Mesenchymal stem cell (in vitro differentiated cells and primary cell): Measurements from ENCODE around the gene VCPKMT.

Source experiments
- DNase-seq: peaks from one replicate; pipeline ENCODE4 v3.0.0-alpha.2; 2013
- H2AFZ ChIP-seq: one replicate; pipeline ENCODE4 v1.6.1; 2013; ENCODE audit warnings: low read depth, mild to moderate bottlenecking, control low read depth, inconsistent platforms, low read length, moderate library complexity
- H2AK5ac ChIP-seq: 2 replicates; pipeline ENCODE4 v1.6.1; 2013; ENCODE audit warnings: low read length, moderate library complexity, mild to moderate bottlenecking, inconsistent platforms; ENCODE audit not compliant: severe bottlenecking
- H2BK120ac ChIP-seq: one replicate; pipeline ENCODE4 v1.6.1; 2013; ENCODE audit warnings: low read depth, mild to moderate bottlenecking, inconsistent platforms, low read length, moderate library complexity
- H2BK12ac ChIP-seq, 2 experiments: one replicate each; pipeline ENCODE4 v1.6.1; 2013; ENCODE audit warnings: inconsistent platforms in 2 of 2, low read length in 2 of 2, mild to moderate bottlenecking in 2 of 2, moderate library complexity in 2 of 2, control low read depth in 1 of 2
- H2BK15ac ChIP-seq: one replicate; pipeline ENCODE4 v1.6.1; 2013; ENCODE audit warnings: mild to moderate bottlenecking, low read depth, inconsistent platforms; ENCODE audit not compliant: poor library complexity, severe bottlenecking
- H2BK5ac ChIP-seq: 2 replicates; pipeline ENCODE4 v1.6.1; 2013; ENCODE audit warnings: low read depth, mild to moderate bottlenecking, low read length, control low read depth, inconsistent platforms; ENCODE audit not compliant: poor library complexity, severe bottlenecking
- H3K14ac ChIP-seq, 2 experiments: one replicate each; pipeline ENCODE4 v1.6.1; 2013; ENCODE audit warnings: inconsistent platforms in 2 of 2, low read length in 2 of 2, control low read depth in 1 of 2, mild to moderate bottlenecking in 1 of 2, moderate library complexity in 1 of 2
- H3K18ac ChIP-seq, 2 experiments: one replicate each; pipeline ENCODE4 v1.6.1; 2013; ENCODE audit warnings: inconsistent platforms in 2 of 2, low read length in 2 of 2, control low read depth in 1 of 2, low read depth in 1 of 2, mild to moderate bottlenecking in 1 of 2
- H3K23ac ChIP-seq, 2 experiments: one replicate each; pipeline ENCODE4 v1.6.1; 2013; ENCODE audit warnings: inconsistent platforms in 2 of 2, low read length in 2 of 2, mild to moderate bottlenecking in 2 of 2, moderate library complexity in 2 of 2, control low read depth in 1 of 2
- H3K27ac ChIP-seq: 2 replicates; pipeline ENCODE4 v1.5.1; 2013; ENCODE audit warnings: mild to moderate bottlenecking, moderate library complexity, low read length, control low read depth, inconsistent platforms; ENCODE audit not compliant: poor library complexity, severe bottlenecking
- H3K27me3 ChIP-seq, 2 experiments: 2 replicates each; pipeline versions ENCODE4 v1.6.1 to v1.7.0; 2013; ENCODE audit warnings: low read length in 2 of 2, mild to moderate bottlenecking in 2 of 2, moderate library complexity in 2 of 2, control low read depth in 1 of 2, inconsistent platforms in 1 of 2; ENCODE audit not compliant: control insufficient read depth in 1 of 2, insufficient read depth in 1 of 2
- H3K36me3 ChIP-seq, 2 experiments: 2 replicates each; pipeline versions ENCODE4 v1.6.1 to v1.7.0; 2013; ENCODE audit warnings: low read length in 2 of 2, control low read depth in 1 of 2, inconsistent platforms in 1 of 2, low read depth in 1 of 2, mild to moderate bottlenecking in 1 of 2; ENCODE audit not compliant: insufficient read depth in 2 of 2, control insufficient read depth in 1 of 2
- H3K4ac ChIP-seq, 2 experiments: one replicate each; pipeline ENCODE4 v1.6.1; 2013; ENCODE audit warnings: inconsistent platforms in 2 of 2, low read length in 2 of 2, mild to moderate bottlenecking in 2 of 2, moderate library complexity in 2 of 2, control low read depth in 1 of 2, low read depth in 1 of 2
- H3K4me1 ChIP-seq: 2 replicates; pipeline ENCODE4 v1.6.1; 2013; ENCODE audit warnings: low read depth, low read length, control low read depth; ENCODE audit not compliant: control insufficient read depth, insufficient read depth
- H3K4me2 ChIP-seq: 2 replicates; pipeline ENCODE4 v1.6.1; 2013; ENCODE audit warnings: low read length, mild to moderate bottlenecking, inconsistent platforms; ENCODE audit not compliant: poor library complexity, severe bottlenecking
- H3K4me3 ChIP-seq, 2 experiments: 2 replicates each; pipeline versions ENCODE4 v1.5.1 to v1.7.0; 2013; ENCODE audit warnings: low read length in 2 of 2, mild to moderate bottlenecking in 2 of 2, control low read depth in 1 of 2, low read depth in 1 of 2; ENCODE audit not compliant: insufficient read depth in 1 of 2
- H3K79me1 ChIP-seq: replicated peaks from 2 replicates; pipeline ENCODE4 v1.6.1; 2013; ENCODE audit warnings: mild to moderate bottlenecking, control low read depth, low read length, inconsistent platforms; ENCODE audit not compliant: poor library complexity, severe bottlenecking
- H3K9ac ChIP-seq: 2 replicates; pipeline ENCODE4 v1.7.0; 2013; ENCODE audit warnings: mild to moderate bottlenecking, low read length, moderate library complexity
- H3K9me3 ChIP-seq: 2 replicates; pipeline ENCODE4 v1.7.0; 2013; ENCODE audit warnings: mild to moderate bottlenecking, low read length; ENCODE audit not compliant: control insufficient read depth
- H4K8ac ChIP-seq: one replicate; pipeline ENCODE4 v1.6.1; 2013; ENCODE audit warnings: inconsistent platforms, mild to moderate bottlenecking, low read length, moderate library complexity
- H4K91ac ChIP-seq: one replicate; pipeline ENCODE4 v1.6.1; 2013; ENCODE audit warnings: mild to moderate bottlenecking, low read length, inconsistent platforms
- WGBS: methylation state at CpG from one replicate; pipeline ENCODE4 v1.1.7; 2013; ENCODE audit warnings: mixed read lengths; 5-methylcytosine and 5-hydroxymethylcytosine counted together

VCPKMT gene

DNA sequence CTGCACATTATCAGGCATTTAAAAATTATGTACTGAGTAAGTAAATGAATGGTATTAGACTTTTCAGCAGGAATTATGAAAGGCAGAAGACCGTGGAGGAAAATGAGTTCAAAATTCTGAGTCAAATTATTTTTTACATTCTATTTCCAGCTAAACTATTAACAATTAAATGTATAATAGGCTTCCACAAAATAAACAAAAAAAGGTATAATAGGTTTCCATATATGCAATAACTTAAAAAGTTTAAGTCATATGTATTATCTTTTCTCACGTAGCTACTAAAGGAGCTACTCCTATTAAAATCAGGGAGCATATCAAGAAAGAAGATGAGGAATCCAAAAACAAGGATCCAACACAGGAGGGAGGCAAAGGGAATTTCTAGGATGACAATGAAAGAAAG lies 11.4 kb upstream of the VCPKMT start:
- no CpG with 5 or more reads among the region's 2 CpGs for WGBS
- H3K14ac ChIP-seq = no peak overlapping the region
- no peak overlapping the region for H3K23ac ChIP-seq

GRCh38 chr14:50123062-50123461 lies 6.7 kb upstream of the VCPKMT start:
- Histone ChIP-seq H3K23ac (no peak overlapping the region), H3K36me3 (peaks cover 4 to 53% of the 10 kb centered on the region in 2 experiments), H3K79me1 (peaks cover 4% of the 10 kb centered on the region), H4K91ac (no peak overlapping the region), H3K27me3 (no peaks in the 10 kb centered on the region), H3K9ac (no peak overlapping the region), H4K8ac (no peak overlapping the region), H2AK5ac (no peak overlapping the region), H2AFZ (no peak overlapping the region), H2BK15ac (no peak overlapping the region), H2BK12ac (no peak overlapping the region), H3K4me2 (no peak overlapping the region), H3K14ac (no peak overlapping the region), H2BK5ac (no peak overlapping the region), H3K4me1 (no peaks in the 10 kb centered on the region), H2BK120ac (no peak overlapping the region), H3K4me3 (no peak overlapping the region), H3K18ac (no peak overlapping the region), H3K9me3 (no peaks in the 10 kb centered on the region), H3K4ac (no peak overlapping the region), H3K27ac (no peak overlapping the region)
- DNase-seq = no peak
- WGBS = 91% methylated on average over 3 of the region's 3 CpGs

More for the DNA sequence above, 11.4 kb upstream of the VCPKMT start:
- H3K4me3 ChIP-seq = no peak overlapping the region
- H2BK12ac ChIP-seq = no peak overlapping the region
- no peak overlapping the region for H2AK5ac ChIP-seq
- no peak overlapping the region for H4K91ac ChIP-seq
- H3K18ac ChIP-seq = no peak overlapping the region
- peaks cover 6 to 77% of the 10 kb centered on the region in 2 experiments for H3K36me3 ChIP-seq
- H4K8ac ChIP-seq = no peak overlapping the region
- H3K79me1 ChIP-seq = peaks cover 3% of the 10 kb centered on the region
- no peaks in the 10 kb centered on the region for H3K27me3 ChIP-seq
- H2BK15ac ChIP-seq = no peak overlapping the region
- no peak for DNase-seq
- no peak overlapping the region for H3K4me2 ChIP-seq
- no peak overlapping the region for H2BK120ac ChIP-seq
- H2AFZ ChIP-seq = no peak overlapping the region
- no peaks in the 10 kb centered on the region for H3K4me1 ChIP-seq
- H3K27ac ChIP-seq = no peak overlapping the region
- no peak overlapping the region for H3K4ac ChIP-seq
- no peak overlapping the region for H3K9ac ChIP-seq
- H2BK5ac ChIP-seq = no peak overlapping the region
- H3K9me3 ChIP-seq = no peaks in the 10 kb centered on the region

DNA sequence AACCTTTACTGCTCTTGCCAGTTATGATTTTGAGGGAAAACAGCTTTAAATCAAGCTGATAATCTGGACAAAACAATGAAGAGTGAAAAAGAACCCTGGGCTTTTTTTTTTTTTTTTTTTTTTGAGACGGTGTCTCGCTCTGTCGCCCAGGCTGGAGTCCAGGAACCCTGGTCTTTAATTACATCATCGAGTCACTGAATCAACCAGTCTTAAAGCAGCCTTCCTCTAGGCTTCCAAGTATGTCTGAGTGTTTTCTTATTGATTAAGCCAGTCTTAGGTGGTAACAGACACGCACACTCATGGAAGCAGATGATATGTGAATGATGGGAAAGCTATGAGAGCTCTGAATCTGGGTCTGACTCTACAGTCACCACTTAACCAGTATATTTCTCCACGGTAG lies 5.9 kb upstream of the VCPKMT start:
- Histone ChIP-seq H3K9me3 (no peaks in the 10 kb centered on the region), H2AFZ (no peak overlapping the region), H3K27ac (peak overlapping the region; percentile 33), H3K36me3 (peaks cover 4 to 46% of the 10 kb centered on the region in 2 experiments), H4K91ac (no peak overlapping the region), H3K9ac (no peak overlapping the region), H3K4me3 (no peak overlapping the region), H3K4me1 (no peaks in the 10 kb centered on the region), H3K4ac (no peak overlapping the region), H2AK5ac (no peak overlapping the region), H3K4me2 (no peak overlapping the region), H3K23ac (no peak overlapping the region), H4K8ac (no peak overlapping the region), H2BK12ac (no peak overlapping the region), H2BK120ac (no peak overlapping the region), H2BK15ac (no peak overlapping the region), H3K14ac (no peak overlapping the region), H2BK5ac (no peak overlapping the region), H3K27me3 (no peaks in the 10 kb centered on the region), H3K79me1 (peaks cover 3% of the 10 kb centered on the region), H3K18ac (no peak overlapping the region)
- no peak for DNase-seq
- WGBS = 100% methylated on average over 3 of the region's 6 CpGs

DNA sequence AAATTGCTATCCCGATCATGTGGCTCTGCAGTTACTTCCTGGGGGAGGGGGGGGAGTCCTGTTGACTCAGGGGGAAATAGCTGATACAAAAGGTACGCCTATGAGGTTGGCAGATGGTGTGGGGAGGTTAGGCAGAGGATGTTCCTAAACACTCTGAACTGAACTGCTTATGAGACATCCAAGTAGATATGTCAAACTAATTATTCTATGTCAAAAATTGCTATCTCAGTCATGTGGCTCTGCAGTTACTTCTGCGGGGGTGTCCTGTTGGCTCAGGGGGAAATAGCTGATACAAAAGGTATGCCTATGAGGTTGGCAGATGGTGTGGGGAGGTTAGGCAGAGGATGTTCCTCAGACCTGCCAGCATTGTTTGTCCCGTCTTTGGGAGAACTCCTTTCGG lies 5.1 kb upstream of the VCPKMT start:
- Histone ChIP-seq H2AK5ac (no peak overlapping the region), H3K27ac (no peak overlapping the region), H3K23ac (no peak overlapping the region), H3K4me2 (no peak overlapping the region), H2BK120ac (no peak overlapping the region), H3K9me3 (no peaks in the 10 kb centered on the region), H3K9ac (no peak overlapping the region), H3K4ac (no peak overlapping the region), H4K8ac (no peak overlapping the region), H3K18ac (peak overlapping the region in 1 of 2 experiments; percentile 8), H2BK5ac (no peak overlapping the region), H2BK12ac (no peak overlapping the region), H3K27me3 (no peaks in the 10 kb centered on the region), H3K79me1 (peaks cover 3% of the 10 kb centered on the region), H3K4me3 (no peak overlapping the region), H3K4me1 (no peaks in the 10 kb centered on the region), H4K91ac (no peak overlapping the region), H2BK15ac (no peak overlapping the region), H2AFZ (no peak overlapping the region), H3K14ac (no peak overlapping the region), H3K36me3 (peaks cover 4 to 45% of the 10 kb centered on the region in 2 experiments)
- WGBS = 100% methylated on average over 5 of the region's 5 CpGs
- DNase-seq = no peak
